ENCODE results near the gene GRIFIN.

GRIFIN gene

GRCh38 chr7:2493205-2494164 lies 17.3 kb upstream of the GRIFIN start:
- TF ChIP-seq CTCF (IDR thresholded peaks at IDR 0.05; ENCODE audit: extremely low read depth, insufficient read depth, missing control alignments) = no peak
- no peak for DNase-seq (ENCODE audit: low spot score)
- in situ Hi-C loops (cut with MboI; ENCODE audit: low pct_unique_long_range_greater_than_20kb, low sequenced_read_pairs, unreplicated experiment) = no loop called here

DNA sequence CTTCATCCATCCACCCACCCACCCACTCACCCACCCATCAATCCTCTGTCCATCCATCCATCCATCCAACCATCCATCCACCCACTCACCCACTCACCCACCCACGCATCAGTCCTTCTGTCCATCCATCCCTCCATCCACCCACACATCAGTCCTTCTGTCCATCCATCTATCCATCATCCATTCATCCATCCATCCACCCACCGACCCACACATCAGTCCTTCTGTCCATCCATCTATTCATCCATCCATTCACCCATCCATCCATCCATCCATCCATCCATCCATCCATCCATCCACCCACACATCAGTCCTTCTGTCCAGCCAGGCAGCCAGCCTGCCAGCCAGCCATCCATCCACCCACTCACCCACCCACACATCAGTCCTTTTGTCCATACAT lies 15.8 kb upstream of the GRIFIN start:
- no peak for DNase-seq (ENCODE audit: low spot score)
- TF ChIP-seq CTCF (IDR thresholded peaks at IDR 0.05; ENCODE audit: extremely low read depth, insufficient read depth, missing control alignments) = no peak
- in situ Hi-C loops (cut with MboI; ENCODE audit: low pct_unique_long_range_greater_than_20kb, low sequenced_read_pairs, unreplicated experiment) = no loop called here

DNA sequence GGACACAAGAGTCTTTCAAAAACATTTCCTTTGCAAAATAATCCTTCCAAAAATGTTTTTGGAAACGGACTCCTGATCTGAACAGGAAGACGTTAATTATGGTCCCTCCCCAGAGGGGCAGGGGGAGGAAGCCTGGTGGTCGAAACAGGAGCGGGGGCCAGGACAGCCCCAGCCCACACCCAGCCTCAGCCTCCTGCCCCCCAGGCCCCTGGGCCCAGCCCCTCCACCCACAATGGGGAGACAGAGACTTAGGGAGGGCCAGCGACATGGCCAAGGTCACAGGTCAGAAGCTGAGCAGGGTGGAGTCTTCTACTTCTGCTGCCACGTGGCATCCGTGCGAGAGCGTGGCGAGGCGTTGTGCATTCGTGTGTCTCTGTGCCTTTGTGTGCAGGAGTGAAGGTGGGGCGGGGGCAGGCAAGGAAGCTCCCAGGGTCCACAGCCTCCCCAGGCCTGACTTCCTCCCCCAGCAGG lies 14.0 kb upstream of the GRIFIN start:
- no peak for DNase-seq (ENCODE audit: low spot score)
- no peak for TF ChIP-seq CTCF (IDR thresholded peaks at IDR 0.05; ENCODE audit: extremely low read depth, insufficient read depth, missing control alignments)
- in situ Hi-C loops (cut with MboI; ENCODE audit: low pct_unique_long_range_greater_than_20kb, low sequenced_read_pairs, unreplicated experiment) = no loop called here

- DNase-seq (ENCODE audit: low spot score) = no peak
- in situ Hi-C loops (cut with MboI; ENCODE audit: low pct_unique_long_range_greater_than_20kb, low sequenced_read_pairs, unreplicated experiment) = no loop called here
- TF ChIP-seq CTCF (IDR thresholded peaks at IDR 0.05; ENCODE audit: extremely low read depth, insufficient read depth, missing control alignments) = no peak
These were observed 12.5 kb upstream of the GRIFIN start for GRCh38 chr7:2488681-2489080.

- in situ Hi-C loops (cut with MboI; ENCODE audit: low pct_unique_long_range_greater_than_20kb, low sequenced_read_pairs, unreplicated experiment) = no loop called here
These were observed 12.1 kb upstream of the GRIFIN start for GRCh38 chr7:2488272-2488645.

More at GRCh38 chr7:2488272-2488645, 12.1 kb upstream of the GRIFIN start:
- DNase-seq (ENCODE audit: low spot score) = no peak
- TF ChIP-seq CTCF (IDR thresholded peaks at IDR 0.05; ENCODE audit: extremely low read depth, insufficient read depth, missing control alignments) = no peak

All from GM13977 (cell line).